Left ventricle myocardium inferior (tissue), 1 donor: ENCODE measurements around the gene VPS37D. TPM values are rescaled to one million over a fixed set of nuclear protein-coding genes. Genes with fewer than 3 reads are reported as not detected.

Experiments
- DNase-seq: peaks from one replicate; pipeline ENCODE4 v3.0.0-alpha.2; 2020
- H3K27ac ChIP-seq: fragments of 200-600 bp; replicated peaks from 2 replicates; pipeline ENCODE4 v1.8.0; 2021
- H3K27me3 ChIP-seq: fragments of 200-600 bp; 2 replicates; pipeline ENCODE4 v1.8.0; 2021; ENCODE audit warnings: low read depth
- H3K36me3 ChIP-seq: fragments of 200-600 bp; 2 replicates; pipeline ENCODE4 v1.8.0; 2021
- H3K4me1 ChIP-seq: fragments of 200-600 bp; 2 replicates; pipeline ENCODE4 v1.8.0; 2021
- H3K4me3 ChIP-seq: fragments of 200-600 bp; 2 replicates; pipeline ENCODE4 v1.8.0; 2021; ENCODE audit warnings: mild to moderate bottlenecking, moderate library complexity
- H3K9me3 ChIP-seq: fragments of 200-600 bp; replicated peaks from 2 replicates; pipeline ENCODE4 v1.8.0; 2021
- CTCF ChIP-seq: fragments of 200-600 bp; IDR thresholded peaks from 2 replicates; pipeline ENCODE4 v1.8.0; 2021; ENCODE audit warnings: antibody characterized with exemption, mild to moderate bottlenecking, borderline replicate concordance
- intact Hi-C: fragments of 100-400 bp; cut with micrococcal nuclease; formaldehyde crosslinking; loops from one replicate; pipeline ENCODE4 v1.11.0; 2022
- total RNA-seq: library from RNA; stranded (reverse); fragmentation: NEBNext Ultra II Directional; extraction: Animal tissue kit (Norgen Biotek cat#: 25700); gene quantifications from one replicate; pipeline ENCODE4 v1.2.1, GENCODE V29; 2021
- donor health status: DM: no; HTN: yes; CAD: no; lungs with severe emphysema.

VPS37D gene
- total RNA-seq, 1 donor from 2014 or later = 3.1 TPM

DNA sequence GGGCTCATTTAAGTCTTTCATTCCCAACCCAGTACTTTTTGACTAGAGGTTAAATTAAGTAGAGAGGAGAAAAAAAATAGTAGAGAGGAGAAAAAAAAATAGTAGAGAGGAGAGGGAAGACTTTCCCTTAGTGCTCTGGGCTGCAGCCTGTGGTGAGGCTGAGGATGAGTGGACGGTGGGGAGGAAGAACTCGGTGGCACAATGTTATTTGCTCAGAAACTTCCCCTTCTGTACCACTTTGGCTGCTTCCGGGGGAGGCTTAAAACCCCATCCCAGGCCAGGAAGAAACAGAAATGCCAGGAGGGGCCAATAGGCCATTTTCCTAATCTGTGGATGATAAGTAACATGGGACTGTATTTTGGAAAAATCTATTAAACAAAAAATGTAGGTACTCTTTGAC, 28.7 kb upstream of the VPS37D start:
- DNase-seq = no peak

DNA sequence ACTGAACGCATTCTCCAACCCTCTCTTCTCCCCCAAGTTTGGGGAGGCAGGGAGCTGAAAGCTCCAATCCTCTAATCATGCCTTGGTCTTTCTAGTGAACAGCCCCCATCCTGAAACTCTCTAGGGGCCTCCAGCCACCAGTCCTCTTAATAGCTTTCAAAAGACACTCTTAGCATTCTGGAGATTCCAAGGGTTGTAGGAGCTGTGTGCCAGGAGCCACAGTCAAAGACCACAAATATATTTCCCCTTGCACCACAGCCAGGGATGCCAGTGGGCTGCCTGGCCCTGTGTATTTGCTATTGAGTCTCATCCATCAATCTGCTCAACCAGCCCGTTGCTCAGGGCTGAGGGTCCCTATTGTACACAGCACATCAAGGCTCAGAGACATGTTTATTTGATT, 24.8 kb upstream of the VPS37D start:
- intact Hi-C loops = no loop called here
- no peak for TF ChIP-seq CTCF
- H3K4me1 ChIP-seq = peaks cover 1% of the 10 kb centered on the region
- H3K36me3 ChIP-seq = no peaks in the 10 kb centered on the region
- no peak overlapping the region for H3K27ac ChIP-seq
- no peak overlapping the region for H3K4me3 ChIP-seq
- no peak for DNase-seq
- H3K9me3 ChIP-seq = peaks cover 10% of the 10 kb centered on the region
- peaks cover 73% of the 10 kb centered on the region for H3K27me3 ChIP-seq

More for the DNA sequence above, 28.7 kb upstream of the VPS37D start:
- H3K9me3 ChIP-seq = peaks cover 10% of the 10 kb centered on the region
- TF ChIP-seq CTCF = no peak
- H3K4me1 ChIP-seq = no peaks in the 10 kb centered on the region
- H3K36me3 ChIP-seq = no peaks in the 10 kb centered on the region
- no peak overlapping the region for H3K4me3 ChIP-seq
- H3K27ac ChIP-seq = no peak overlapping the region
- H3K27me3 ChIP-seq = peaks cover 63% of the 10 kb centered on the region
- intact Hi-C loops = no loop called here

DNA sequence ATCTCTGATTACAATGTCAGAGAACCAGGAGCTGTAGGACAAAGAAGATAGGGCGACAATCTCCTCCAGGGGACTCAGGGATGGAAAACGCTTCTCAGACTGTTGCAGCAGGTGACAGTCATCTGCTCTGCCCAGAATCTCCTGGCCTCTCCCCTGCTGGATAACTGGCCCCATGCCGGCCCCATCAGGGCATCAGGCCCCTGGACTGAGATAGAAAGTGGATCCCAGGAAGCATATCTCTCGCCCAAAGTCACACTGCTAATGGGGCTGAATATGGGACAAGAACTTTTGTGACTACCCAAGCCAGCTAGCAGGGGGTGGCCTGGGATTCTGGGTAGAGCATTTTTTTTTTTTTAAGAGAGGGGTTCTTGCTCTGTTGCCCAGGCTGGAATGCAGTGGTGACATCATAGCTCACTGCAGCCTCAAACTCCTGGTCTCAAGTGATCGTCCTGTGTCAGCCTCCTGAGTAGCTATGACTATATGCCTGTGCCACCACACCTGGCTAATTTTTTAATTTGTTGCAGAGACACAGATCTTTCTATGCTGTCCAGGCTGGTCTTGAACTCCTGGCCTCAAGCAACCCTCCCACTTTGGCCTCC, 22.8 kb upstream of the VPS37D start:
- H3K9me3 ChIP-seq = peaks cover 10% of the 10 kb centered on the region
- no peak for TF ChIP-seq CTCF
- H3K27me3 ChIP-seq = peaks cover 92% of the 10 kb centered on the region
- no peaks in the 10 kb centered on the region for H3K36me3 ChIP-seq
- intact Hi-C loops = no loop called here
- peaks cover 5% of the 10 kb centered on the region for H3K4me1 ChIP-seq
- no peak for DNase-seq
- H3K27ac ChIP-seq = no peak overlapping the region
- H3K4me3 ChIP-seq = no peak overlapping the region

DNA sequence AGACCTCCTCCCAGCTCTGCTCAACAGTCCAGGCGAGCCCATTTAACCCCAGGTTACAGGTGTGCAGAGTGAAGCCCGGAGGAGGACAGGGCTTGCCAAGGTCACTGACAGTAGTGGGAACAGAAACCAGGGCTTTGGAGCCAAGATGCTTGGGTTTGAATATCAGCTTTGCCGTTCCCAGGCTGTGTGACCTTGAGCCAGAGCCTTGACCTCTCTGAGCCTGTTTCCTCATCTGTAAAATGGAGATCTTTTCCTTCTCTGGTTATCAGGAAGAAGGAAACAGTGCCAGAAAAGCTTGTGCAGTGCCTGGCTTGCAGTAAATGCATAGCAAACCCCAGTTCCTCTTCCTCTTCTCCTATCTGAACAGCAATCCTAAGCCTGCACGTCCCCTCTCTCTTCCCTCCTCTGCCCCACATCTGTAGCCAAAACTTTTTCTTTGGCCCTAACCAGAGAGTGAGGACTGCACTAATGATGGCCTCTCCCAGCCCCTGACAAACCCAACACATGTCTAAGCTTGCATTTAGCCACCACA, 21.9 kb upstream of the VPS37D start:
- TF ChIP-seq CTCF = no peak
- DNase-seq = no peak
- Histone ChIP-seq H3K27ac (no peak overlapping the region), H3K9me3 (peaks cover 10% of the 10 kb centered on the region), H3K4me1 (peaks cover 5% of the 10 kb centered on the region), H3K36me3 (no peaks in the 10 kb centered on the region), H3K4me3 (no peak overlapping the region), H3K27me3 (peaks cover 99% of the 10 kb centered on the region)
- intact Hi-C loops = no loop called here

DNA sequence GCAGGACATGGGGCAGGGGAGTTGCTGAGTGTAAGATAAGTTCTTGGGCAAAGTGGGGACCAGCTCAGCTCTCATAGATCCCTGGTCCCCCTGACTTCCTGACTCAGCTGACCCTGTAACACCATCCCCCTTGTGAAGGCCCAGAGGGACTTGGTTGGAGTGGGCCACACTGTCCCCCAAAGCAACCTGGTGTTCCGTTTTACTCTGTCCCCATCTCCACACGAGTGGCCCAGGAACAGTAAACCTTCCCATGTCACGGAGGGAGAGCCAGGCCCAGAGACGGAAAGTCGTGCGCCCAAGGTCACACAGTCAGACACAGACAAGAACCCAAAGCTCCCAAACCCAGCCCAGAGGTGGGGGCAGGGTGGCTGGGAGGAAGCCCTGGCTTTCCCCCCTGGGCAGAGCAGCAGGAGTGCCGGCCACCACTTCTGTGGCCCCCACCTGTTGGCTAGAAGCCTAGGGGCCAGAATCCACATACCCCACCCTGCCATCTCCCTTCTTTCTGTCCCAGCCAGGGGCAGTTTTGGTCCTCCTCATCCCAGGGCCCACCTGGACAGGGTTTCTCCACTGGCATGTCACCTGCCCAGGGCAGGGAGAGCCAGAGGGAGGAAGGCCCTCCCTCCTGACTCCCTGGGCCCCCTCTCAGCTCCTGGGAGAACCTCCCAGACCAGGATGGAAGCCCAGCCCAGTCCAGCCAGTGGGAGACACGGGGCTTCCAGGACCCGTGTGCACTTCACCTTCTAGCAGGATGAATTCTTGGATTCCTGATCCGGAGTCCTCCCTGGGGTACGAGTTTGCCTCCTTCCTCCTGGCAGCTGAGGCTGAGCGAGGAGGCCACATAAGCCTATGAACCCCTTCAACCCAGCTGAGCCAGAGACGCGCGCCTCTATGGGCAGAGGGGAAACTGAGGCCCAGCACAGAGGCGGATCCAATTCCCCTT, 20.6 kb upstream of the VPS37D start:
- no peaks in the 10 kb centered on the region for H3K9me3 ChIP-seq
- H3K36me3 ChIP-seq = no peaks in the 10 kb centered on the region
- DNase-seq = no peak
- H3K4me3 ChIP-seq = peak overlapping the region; percentile 62
- intact Hi-C loops = no loop called here
- TF ChIP-seq CTCF = no peak
- no peak overlapping the region for H3K27ac ChIP-seq
- H3K4me1 ChIP-seq = peaks cover 5% of the 10 kb centered on the region
- peaks cover 98% of the 10 kb centered on the region for H3K27me3 ChIP-seq
